ENCODE data around the gene IGLL5.

The IGLL5 gene

DNA sequence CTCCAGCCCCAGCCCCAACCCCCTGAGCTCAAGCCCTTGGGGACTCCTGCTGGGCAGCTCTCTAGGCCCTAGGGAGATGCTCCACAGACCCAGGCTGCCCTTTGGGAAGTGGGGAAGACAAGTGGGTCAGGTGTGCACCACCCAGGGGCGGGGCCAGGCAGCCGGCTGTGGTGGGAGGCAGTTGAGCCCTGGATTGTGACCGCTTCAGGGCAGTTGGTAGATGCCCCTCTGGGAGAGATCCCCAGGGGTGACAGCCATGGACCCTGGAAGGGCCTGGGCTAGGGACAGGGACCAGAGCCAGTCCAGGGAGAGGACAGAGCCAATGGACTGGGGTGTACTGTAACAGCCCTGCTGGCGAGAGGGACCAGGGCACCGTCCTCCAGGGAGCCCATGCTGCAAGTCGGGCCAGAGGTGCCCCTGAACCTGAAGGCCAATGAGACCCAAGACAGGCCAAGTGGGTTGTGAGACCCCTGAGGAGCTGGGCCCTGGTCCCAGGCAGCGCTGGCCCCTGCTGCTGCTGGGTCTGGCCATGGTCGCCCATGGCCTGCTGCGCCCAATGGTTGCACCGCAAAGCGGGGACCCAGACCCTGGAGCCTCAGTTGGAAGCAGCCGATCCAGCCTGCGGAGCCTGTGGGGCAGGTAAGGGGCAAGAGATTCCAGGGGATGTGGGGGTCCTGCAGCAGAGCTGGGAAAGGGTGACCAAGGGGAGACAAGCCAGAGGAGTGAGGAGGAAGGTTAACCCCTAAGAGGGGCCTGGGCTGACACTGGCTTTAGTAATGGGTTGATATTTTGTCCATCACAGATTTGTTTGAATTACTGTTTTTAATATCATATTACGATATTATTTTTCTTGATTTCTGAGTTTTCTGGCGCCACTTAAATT, at the start of gene IGLL5:
Gene IGLL5 (plus strand): TSS at position 196 of the 883 bp plus-strand sequence. CDS start 238 bp downstream, at position 434.
- no peak for DNase-seq (ENCODE audit: low read depth in 2 of 2)

- no peak for DNase-seq (ENCODE audit: low read depth in 2 of 2)
Measured at GRCh38 chr22:22838148-22838786, 49.3 kb upstream of the IGLL5 start.

DNA sequence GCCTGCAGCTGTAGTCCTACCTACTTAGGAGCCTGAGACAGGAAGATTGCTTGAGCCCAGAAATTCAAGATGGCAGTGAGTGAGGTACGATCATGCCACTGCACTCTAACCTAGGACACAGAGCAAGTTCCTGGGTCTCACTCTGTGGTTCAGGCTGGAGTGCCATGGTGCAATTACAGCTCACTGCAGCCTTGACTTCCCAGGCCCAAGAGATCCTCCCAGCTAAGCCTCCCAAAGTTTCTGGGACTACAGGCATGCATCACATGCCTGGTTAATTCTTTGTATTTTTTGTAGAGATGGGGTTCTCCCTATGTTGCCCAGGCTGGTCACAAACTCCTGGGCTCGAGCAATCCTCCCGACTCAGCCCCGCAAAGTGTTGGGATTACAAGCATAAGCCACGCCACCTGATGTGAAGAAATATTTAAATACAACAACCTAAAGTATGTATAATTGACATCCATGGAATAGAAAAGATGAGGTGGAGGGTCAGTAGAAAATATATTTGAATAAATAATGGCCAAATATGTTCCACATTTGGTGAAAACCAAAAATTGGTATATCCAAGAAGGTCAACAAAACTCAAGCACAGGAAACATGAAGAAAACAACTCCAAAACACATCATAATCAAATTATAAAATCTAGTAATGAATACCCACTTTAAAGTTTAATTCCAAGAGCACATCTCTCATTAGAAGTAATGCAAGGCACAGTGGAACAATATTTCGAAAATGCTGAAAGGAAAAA, 47.9 kb upstream of the IGLL5 start:
- DNase-seq (ENCODE audit: low read depth in 2 of 2): no peak

DNA sequence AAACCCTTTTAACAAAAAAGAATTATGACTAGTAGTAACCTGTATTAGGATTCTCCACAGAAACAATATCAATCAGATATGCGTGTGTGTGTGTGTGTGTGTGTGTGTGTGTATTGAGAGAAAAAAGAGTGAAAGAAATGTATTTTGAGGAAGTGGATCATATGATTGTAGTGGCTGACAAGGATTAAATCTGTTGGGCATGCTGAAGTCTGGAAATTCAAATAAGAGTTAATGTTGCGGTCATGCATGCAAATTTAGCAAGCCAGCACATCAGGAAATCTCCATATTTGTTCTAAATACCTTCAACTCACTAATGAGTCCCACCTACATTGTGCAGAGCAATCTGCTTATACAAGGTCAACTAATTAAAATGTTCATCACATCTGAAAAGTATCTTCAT, 46.8 kb upstream of the IGLL5 start:
- no peak for DNase-seq (ENCODE audit: low read depth in 2 of 2)

DNA sequence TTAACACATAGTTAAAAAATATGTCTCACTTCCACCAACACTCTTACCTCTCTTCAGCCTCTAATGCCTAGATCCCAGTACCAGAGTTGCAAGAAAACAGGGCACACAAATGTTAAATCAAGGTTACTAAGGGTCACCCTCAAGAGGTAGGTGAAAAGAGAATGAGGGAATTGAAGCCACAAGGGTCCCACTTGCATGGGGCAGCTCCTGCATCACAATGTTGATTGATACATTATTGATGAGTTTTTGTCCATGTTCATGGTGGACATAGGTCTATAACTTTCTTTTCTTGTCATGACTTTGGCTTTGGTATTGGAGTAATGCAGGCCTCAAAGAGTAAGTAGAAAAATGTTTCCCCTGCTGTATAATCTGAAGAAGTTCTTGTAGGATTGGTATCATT, 46.0 kb upstream of the IGLL5 start:
- DNase-seq (ENCODE audit: low read depth in 2 of 2): no peak

GRCh38 chr22:22842085-22842484, 45.5 kb upstream of the IGLL5 start:
- DNase-seq (ENCODE audit: low read depth in 2 of 2): no peak

DNA sequence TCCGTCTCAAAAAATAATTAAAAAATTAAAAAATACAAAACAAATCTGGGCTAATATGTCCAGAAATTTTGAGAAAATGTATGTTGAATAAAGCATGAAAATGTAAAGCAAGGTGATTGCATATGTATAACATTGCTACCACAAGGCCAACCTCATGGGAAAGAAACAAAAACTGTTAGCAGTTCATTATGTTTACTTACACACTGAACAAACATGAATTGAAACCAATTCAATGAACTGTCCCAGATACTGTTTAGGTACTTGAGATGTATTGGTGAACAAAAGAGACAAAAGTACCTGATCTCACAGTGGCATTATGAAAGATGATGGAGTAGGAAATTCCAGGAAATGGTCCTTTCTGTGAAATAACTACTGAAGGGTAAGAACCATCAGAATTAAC, 43.8 kb upstream of the IGLL5 start:
- no peak for DNase-seq (ENCODE audit: low read depth in 2 of 2)

DNA sequence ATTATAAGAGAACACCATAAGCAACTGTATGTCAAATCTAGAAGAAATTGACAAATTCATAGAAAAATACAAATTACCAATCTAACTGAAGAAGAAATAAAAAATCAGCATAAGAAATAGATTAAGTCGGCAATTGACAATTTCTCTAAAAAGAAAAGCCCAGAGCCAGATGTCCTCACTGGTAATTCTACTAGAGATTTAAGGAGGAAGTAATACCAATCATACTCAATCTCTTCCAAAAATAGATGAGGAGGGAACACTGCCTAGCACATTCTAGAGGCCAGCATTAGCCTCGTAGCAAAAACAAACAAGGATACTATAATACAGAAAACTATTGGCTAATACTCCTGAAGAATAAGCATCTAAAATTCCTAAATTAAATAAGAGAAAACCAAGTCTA, 40.4 kb upstream of the IGLL5 start:
- no peak for DNase-seq (ENCODE audit: low read depth in 2 of 2)

- peak; percentile 36 to 43 for DNase-seq (ENCODE audit: low read depth in 2 of 2)
Measured at GRCh38 chr22:22848364-22848866, 39.2 kb upstream of the IGLL5 start.

- DNase-seq (ENCODE audit: low read depth in 2 of 2): no peak
Measured at GRCh38 chr22:22849640-22850610, 37.7 kb upstream of the IGLL5 start.

- no peak for DNase-seq (ENCODE audit: low read depth in 2 of 2)
Measured at GRCh38 chr22:22851969-22852368, 35.6 kb upstream of the IGLL5 start.

DNA sequence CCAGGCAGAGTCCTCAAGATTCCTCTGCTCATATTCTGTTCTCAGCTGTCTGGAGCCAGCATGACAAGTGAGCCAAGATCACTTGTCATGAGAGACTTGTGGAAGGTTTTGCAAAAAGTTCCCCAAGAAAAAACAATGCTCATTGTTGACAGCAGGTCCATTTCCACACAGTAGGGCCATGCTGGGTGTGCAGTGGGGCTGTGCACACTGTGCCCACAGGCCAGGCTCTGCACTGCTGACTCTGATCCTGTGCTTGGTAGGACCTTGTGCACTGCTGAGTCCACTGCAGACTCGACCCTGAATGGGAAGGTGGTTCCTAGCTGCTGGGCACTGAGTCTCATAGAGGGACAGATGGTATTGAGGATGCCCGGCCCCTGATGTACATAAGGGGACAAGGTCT, 33.9 kb upstream of the IGLL5 start:
- DNase-seq (ENCODE audit: low read depth in 2 of 2): no peak

DNA sequence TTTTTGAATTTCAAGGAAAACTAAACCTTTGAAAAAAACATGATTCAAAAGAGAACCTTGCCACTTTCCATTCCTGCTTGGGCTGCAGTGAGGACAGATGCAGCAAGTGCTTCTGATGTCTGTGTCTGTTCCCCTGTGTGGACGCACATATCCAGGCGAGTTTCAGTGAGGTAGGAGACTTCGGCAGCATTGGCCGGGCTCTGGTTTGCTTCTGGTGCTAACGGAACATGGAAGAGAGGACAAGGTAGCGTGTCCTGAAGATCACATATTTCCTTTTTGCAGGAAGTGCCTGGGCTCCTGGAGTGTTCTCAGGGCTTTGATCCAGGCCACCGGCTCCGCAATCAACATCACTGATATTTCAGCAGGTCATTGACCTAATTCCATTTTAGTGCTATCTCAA, 33.1 kb upstream of the IGLL5 start:
- DNase-seq (ENCODE audit: low read depth in 2 of 2): no peak

DNA sequence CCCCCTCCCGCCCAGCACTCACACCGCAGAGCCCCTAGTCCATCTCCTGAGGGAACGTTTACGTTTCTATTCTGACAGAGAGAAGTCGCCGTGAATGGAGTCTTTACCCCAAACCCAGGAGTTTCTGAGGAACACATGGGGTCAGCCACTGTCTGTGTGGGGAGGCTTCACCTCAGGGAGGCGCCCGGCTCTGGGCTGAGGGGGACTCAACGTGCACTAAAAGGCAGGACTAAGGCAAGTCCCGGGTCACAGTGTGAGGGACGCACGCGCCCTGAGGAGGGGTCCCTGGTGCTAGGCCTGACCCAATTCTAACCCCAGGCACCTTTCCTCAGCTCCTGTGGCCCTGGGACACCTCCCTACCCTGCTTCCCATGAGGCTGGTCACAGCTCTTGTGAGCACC, 32.5 kb upstream of the IGLL5 start:
- no peak for DNase-seq (ENCODE audit: low read depth in 2 of 2)

DNA sequence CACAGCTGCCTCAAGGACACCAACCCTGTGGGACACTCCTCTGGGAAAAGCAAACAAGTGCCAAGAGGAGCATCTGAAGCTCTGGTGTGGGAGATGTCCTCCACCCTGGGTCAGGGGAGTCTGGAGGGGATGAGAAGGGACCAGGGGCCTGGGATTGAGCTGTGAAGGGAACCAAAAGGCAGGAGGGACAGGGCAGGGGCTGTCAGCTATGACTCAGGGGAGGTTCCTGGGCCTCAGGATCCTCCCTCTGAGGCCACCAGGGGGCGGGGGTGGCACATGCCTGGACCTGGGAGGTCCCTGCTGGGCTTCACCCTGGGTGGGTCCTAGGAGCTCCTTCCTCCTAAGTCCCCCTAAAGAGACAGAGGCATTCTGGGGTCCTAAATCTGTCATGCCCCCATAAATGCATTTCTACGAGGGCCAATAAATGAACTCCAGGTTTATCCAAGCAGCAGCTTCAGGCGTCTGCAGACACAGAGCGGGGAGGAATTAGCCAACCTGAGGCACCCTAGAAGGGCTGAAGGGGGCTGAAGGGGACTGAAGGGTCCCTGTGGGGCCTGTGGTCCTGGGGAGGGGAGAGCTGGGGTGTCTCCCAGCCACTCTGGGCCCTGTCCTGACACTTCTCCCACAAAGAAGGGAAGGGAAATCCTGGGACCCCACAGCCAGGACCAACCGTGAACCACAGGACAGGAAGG, 31.9 kb upstream of the IGLL5 start:
- DNase-seq (ENCODE audit: low read depth in 2 of 2): no peak

DNA sequence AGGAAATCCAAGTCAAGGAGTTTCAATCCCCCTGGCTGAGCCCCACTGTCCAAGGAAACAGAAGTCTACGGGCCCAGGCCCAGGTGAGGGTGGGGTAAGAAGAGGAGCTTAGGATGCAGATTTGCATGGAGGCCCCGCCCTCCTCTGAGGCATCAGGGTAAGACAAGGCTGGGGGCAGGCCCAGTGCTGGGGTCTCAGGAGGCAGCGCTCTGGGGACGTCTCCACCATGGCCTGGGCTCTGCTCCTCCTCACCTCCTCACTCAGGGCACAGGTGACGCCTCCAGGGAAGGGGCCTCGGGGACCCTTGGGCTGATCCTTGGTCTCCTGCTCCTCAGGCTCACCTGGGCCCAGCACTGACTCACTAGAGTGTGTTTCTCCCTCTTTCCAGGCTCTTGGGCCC, 31.3 kb upstream of the IGLL5 start:
- DNase-seq (ENCODE audit: low read depth in 2 of 2): no peak

DNA sequence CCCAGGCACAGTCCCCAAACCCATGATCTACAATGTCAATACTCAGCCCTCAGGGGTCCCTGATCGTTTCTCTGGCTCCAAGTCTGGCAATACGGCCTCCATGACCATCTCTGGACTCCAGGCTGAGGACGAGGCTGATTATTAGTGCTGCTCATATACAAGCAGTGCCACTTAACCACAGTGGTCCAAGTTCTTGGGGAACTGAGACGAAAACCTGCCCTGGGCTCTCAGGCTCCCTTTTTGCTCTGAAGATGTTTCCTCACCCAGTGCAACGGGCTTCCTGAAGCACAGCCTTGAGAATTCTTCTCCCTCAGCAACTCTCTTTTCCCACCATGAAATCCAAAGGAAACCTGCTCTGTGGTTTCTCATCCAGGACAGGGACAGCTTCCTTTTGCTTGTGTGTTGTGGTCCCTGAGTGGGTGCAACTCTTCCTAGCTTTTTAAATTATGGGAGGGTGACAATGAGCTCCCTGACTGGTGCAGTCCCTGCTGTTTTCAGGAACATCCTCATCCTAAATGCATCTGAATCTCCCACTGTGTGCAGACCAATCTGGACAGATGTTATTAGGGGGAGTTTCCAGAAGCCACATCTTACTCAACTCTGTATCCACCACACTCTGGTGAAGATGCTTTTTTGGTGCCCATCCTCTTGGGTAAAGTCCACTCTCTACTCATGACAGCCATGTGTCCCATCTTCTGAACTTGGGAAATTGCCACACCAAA, 30.6 kb upstream of the IGLL5 start:
- DNase-seq (ENCODE audit: low read depth in 2 of 2): no peak

DNA sequence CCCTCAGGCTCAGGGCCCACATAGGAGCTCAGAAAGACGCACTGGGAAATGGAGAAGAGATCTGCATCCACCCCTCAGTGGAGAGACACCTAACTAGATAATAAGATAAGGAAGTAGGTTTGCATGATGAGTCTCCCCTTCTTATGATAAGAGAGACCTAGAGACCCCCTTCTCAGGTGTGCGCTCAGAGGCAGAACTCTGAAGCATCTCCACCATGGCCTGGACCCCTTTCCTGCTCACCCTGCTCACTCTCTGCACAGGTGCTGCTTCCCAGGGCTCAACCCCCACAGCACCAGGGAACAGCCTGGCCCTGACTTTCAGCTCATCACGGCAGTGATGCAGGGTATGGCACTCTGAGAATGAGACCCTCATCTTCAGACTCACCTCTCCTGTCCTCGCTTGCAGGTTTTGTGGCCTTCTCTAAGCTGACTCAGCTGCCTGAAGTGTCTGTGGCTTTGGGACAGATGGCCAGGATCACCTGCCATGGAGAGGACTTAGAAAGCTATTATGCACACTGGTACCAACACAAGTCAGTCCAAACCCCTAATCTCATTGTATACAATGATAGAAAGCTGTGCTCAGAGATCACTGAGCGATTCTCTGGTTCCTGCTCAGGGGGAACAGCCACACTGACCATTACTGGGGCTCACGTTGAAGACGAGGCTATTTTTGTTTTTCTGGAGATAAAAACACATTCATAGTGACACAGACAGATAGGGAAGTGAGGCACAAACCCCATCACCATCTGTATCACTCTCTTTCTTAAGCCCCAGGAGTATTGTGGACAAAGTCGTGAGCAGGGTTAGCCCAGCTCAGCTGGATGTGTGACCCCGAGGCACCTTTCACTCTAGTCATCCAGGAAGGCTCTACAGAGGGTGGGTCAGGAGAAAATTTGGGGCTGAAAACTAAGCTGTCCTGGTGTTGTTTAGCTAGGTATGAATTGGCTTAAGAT, 29.7 kb upstream of the IGLL5 start:
- DNase-seq (ENCODE audit: low read depth in 2 of 2): no peak

GRCh38 chr22:22858559-22858937, 29.1 kb upstream of the IGLL5 start:
- no peak for DNase-seq (ENCODE audit: low read depth in 2 of 2)

Data from activated CD8-positive, alpha-beta memory T cell treated with anti-CD3 and anti-CD28 coated beads for 4 hours (primary cell).